Activated naive CD8-positive, alpha-beta T cell treated with anti-CD3 and anti-CD28 coated beads for 36 hours (primary cell): ENCODE results near the gene STBD1. TPM values are rescaled to one million over a fixed set of nuclear protein-coding genes. Genes with fewer than 3 reads are reported as not detected.
"Not testable (repeated sequence)": the region's sequence is repeated elsewhere in the genome, so short reads cannot be mapped to it uniquely, and the experiment has no call there.

Source experiments
- DNase-seq: peaks from one replicate; pipeline ENCODE4 v3.0.0; 2021
- H3K27ac Mint-ChIP-seq: one replicate; pipeline ENCODE4 v1.8.0; 2022; ENCODE audit warnings: mild to moderate bottlenecking, moderate library complexity, mixed read lengths
- H3K27me3 Mint-ChIP-seq: one replicate; pipeline ENCODE4 v1.8.0; 2022; ENCODE audit warnings: mild to moderate bottlenecking, mixed read lengths
- H3K36me3 Mint-ChIP-seq: one replicate; pipeline ENCODE4 v1.8.0; 2021; ENCODE audit warnings: mild to moderate bottlenecking, mixed read lengths
- H3K4me1 Mint-ChIP-seq: one replicate; pipeline ENCODE4 v1.8.0; 2021; ENCODE audit warnings: mixed read lengths
- H3K4me3 Mint-ChIP-seq: one replicate; pipeline ENCODE4 v1.8.0; 2022; ENCODE audit warnings: mild to moderate bottlenecking, moderate library complexity, mixed read lengths
- H3K9me3 Mint-ChIP-seq: one replicate; pipeline ENCODE4 v1.8.0; 2022; ENCODE audit warnings: mixed read lengths
- total RNA-seq, 2 experiments: library from RNA; stranded (reverse); gene quantifications; one replicate each; pipeline ENCODE4 v1.2.3, GENCODE V29; 2021

STBD1 gene
- total RNA-seq, 2 experiments from 2014 or later: 0.20 TPM; not detected in 1

DNA sequence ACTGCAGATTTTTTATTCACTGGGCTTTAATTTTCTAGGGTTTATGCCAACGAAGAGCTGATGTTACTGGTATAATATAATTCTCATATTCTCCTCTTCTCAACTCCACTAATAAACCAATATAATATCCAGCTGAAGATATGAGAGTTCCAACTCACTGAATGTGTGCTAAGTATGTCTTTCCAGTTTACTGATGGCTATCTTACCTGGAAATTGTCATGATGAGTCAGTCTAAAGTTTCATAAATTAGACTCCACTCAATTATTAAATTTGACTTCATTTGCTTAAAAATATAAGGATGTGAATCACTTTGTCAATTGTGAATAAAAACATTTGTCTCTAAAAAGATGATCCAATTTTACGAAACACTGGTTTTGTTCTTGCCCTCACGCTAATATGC, 28.4 kb downstream of the STBD1 start:
- Mint-ChIP-seq H3K4me1 (no peaks in the 10 kb centered on the region), H3K4me3 (no peak overlapping the region), H3K27me3 (no peaks in the 10 kb centered on the region), H3K36me3 (no peaks in the 10 kb centered on the region), H3K9me3 (no peaks in the 10 kb centered on the region), H3K27ac (no peak overlapping the region)
- no peak for DNase-seq

DNA sequence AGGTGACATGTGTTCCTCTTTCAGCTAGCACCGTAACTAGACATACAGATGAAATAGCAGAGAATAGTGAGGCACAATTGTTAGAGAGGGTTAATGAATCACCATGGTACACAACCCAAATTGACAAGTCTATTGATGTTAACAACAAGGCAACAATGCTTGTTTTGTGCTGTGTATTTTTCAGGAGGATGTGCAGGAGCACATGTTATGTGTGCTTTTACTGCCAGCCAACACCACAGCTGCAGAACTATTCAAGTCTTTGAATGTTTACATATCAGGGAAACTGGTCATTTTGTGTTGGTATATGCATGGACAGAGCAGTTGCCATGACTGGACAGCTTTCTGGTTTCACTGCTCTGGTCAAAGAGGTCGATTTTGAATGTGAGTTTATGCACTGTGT, 32.8 kb downstream of the STBD1 start:
- Mint-ChIP-seq H3K4me1 (no peaks in the 10 kb centered on the region), H3K27ac (no peak overlapping the region), H3K36me3 (no peaks in the 10 kb centered on the region), H3K4me3 (no peak overlapping the region), H3K9me3 (no peaks in the 10 kb centered on the region), H3K27me3 (no peaks in the 10 kb centered on the region)
- no peak for DNase-seq

DNA sequence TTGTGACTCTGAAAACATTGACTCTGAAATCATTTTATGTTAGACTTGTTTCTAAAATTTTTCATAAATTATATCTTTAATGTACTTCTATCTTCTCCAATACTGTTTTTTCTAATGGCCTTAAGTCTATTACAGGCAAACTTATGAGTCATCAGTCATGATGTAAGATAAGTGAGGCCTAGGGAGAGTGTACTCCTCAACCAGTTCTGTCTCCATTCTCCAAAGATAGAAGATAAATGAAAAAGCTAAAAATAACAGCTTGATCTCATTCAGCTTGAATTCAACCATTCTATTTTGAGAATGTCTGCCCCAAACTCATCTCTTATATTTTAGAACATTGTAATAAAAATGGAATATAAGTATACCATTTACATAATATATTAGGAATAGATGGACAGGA, 34.5 kb downstream of the STBD1 start:
- H3K27ac Mint-ChIP-seq: no peak overlapping the region
- H3K4me3 Mint-ChIP-seq: no peak overlapping the region
- no peaks in the 10 kb centered on the region for H3K9me3 Mint-ChIP-seq
- H3K4me1 Mint-ChIP-seq: no peaks in the 10 kb centered on the region
- no peaks in the 10 kb centered on the region for H3K36me3 Mint-ChIP-seq
- no peaks in the 10 kb centered on the region for H3K27me3 Mint-ChIP-seq
- DNase-seq: no peak

DNA sequence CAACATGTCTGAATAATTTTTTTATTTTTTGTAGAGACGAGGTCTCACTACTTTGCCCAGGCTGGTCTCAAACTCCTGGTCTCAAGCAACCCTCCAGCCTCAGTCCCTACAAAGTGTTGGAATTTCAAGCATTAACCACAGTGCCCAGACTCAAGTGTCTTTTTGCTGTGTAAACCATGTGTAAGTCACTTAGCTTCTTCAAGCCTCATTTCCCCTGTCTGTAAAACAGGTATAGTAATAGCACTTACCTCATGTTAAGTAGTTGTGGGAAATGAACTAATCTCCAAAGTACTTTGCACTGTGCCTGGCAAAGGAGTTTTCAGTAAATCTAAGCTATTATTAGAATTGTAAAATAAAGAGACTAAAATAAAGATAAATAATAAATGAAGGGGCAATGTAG, 35.7 kb downstream of the STBD1 start:
- Mint-ChIP-seq H3K27me3 (no peaks in the 10 kb centered on the region), H3K27ac (no peak overlapping the region), H3K4me1 (no peaks in the 10 kb centered on the region), H3K9me3 (peaks cover 1% of the 10 kb centered on the region), H3K4me3 (no peak overlapping the region), H3K36me3 (no peaks in the 10 kb centered on the region)
- no peak for DNase-seq

DNA sequence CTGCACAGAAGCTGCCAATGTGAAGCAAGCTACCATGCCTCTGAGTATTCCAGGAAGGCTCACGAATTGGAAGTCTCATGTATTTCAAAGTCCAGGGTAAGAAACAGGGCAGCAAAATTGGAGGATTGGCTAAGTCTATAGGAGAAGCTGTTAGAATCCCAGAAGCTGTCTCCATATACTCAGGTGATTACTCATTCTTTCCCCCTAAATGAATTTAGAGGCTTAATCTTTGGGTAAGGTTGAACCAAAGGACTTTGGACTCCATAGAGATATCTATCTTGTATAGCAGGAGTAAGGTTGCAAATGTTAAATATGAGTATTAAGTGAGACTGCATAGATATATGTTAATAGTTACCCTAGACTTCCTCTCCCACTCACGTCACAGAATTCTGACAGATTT, 36.3 kb downstream of the STBD1 start:
- no peak overlapping the region for H3K4me3 Mint-ChIP-seq
- H3K27me3 Mint-ChIP-seq: no peaks in the 10 kb centered on the region
- no peak for DNase-seq
- peaks cover 1% of the 10 kb centered on the region for H3K9me3 Mint-ChIP-seq
- H3K27ac Mint-ChIP-seq: no peak overlapping the region
- H3K4me1 Mint-ChIP-seq: no peaks in the 10 kb centered on the region
- H3K36me3 Mint-ChIP-seq: no peaks in the 10 kb centered on the region

DNA sequence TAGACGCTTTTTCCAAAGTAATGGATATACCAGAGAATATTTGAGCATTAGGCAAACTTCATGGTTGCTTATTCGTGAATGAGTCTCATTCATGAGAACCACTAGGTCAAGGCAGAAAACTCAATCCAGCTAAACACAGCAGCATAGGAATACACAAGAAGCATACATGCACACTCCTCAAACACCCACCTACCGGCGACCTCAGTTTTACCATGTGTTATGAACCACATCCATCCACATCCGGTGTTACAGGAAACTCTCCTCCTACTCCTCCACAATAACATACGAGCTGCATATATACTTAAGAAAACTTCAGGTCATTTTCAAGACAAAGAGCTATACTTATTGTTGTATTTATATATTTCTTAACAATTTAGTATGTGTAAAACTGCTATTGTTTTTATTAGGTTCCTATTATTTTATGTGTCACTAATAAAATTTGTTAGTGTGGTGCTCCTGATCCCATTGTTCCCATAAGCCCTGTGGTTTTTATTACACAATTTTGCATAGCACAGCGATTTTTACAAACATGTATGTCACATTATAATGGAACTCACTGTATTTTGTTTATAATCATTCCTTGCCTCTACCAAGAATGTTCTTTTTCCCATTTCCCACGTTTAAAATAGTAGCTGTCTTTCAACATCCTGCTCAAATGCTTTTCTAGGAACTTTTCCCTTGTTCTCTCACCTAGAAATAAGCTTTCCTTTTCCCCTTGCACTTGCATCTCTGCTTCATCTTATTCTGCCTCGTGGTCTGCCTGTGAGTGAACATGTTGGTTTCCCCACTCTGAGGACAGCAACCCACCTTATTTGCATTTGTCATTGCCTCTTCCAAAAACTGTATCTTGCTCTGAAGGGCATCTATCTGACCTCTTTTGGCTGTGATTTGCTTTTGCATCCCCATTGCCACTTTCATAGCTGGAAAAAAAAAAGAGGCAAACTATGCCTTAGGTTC, 48.3 kb downstream of the STBD1 start:
- Mint-ChIP-seq H3K27me3 (no peaks in the 10 kb centered on the region), H3K27ac (no peak overlapping the region), H3K9me3 (peaks cover 17% of the 10 kb centered on the region), H3K4me1 (peaks cover 9% of the 10 kb centered on the region), H3K36me3 (peaks cover 2% of the 10 kb centered on the region), H3K4me3 (no peak overlapping the region)
- DNase-seq: peak; percentile 9

DNA sequence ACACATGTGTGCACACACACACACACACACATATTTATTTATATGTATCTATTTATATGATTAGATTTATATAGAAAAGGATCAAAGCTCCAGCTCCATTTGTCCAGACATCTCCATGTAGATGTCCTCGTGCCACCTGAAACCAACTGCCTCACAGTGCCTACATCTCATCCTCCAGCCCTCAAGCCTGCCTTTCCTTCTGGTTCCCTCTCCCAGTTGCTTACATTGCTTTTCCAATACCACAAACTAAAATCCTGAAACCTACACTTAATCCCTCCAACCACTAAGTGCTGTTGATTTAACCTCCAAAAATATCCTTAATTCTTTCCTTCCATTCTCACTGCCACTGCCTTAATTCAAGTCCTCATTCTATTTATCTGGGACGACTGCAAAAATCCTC, 51.4 kb downstream of the STBD1 start:
- no peaks in the 10 kb centered on the region for H3K27me3 Mint-ChIP-seq
- peaks cover 21% of the 10 kb centered on the region for H3K9me3 Mint-ChIP-seq
- no peak overlapping the region for H3K27ac Mint-ChIP-seq

DNA sequence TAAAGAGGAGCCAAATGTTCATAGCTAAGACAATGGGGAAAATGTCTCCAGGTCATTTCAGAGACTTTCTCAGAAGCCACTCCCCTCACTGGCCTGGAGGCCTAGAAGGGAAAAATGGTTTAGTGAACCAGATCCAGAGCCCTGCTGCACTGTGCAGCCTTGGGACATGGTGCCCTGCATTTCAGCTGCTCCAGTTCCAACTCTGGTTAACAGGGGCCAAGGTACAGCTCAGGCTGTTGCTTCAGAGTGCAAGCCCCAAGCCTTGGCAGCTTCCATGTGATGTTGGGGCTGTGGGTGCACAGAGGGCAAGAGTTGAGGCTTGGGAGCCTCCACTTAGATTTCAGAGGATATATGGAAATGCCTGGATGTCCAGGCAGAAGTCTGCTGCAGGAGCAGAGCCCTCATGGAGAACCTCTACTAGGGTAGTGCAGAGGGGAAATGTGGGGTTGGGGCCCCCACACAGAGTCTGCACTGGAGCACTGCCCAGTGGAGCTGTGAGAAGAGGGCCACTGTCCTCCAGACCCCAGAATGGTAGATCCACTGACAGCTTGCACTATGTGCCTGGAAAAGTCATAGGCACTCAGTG, 53.4 kb downstream of the STBD1 start:
- peaks cover 21% of the 10 kb centered on the region for H3K9me3 Mint-ChIP-seq
- not testable (repeated sequence) for H3K36me3 Mint-ChIP-seq, DNase-seq, H3K27ac Mint-ChIP-seq, H3K4me3 Mint-ChIP-seq, H3K4me1 Mint-ChIP-seq, H3K27me3 Mint-ChIP-seq

More for the DNA sequence above, 51.4 kb downstream of the STBD1 start:
- Mint-ChIP-seq H3K4me1 (peaks cover 9% of the 10 kb centered on the region), H3K36me3 (peaks cover 2% of the 10 kb centered on the region), H3K4me3 (no peak overlapping the region)
- no peak for DNase-seq

Other genes with a start within 250 kb of the STBD1 start
- under 1 TPM in 1 of 2 experiments, not detected in 1; 0.60 TPM for gene ART3, start 232.0 kb upstream of the STBD1 start, total RNA-seq
- 10 to 100 TPM; 72.1 to 76.2 TPM for gene NUP54, start 158.3 kb upstream of the STBD1 start, total RNA-seq
- 1 to 10 TPM; 2.9 to 4.3 TPM for gene SCARB2, start 92.9 kb upstream of the STBD1 start, total RNA-seq
- not detected for gene FAM47E, start 55.0 kb upstream of the STBD1 start, total RNA-seq
- not detected for gene CCDC158, start 114.4 kb downstream of the STBD1 start, total RNA-seq
- gene SHROOM3, start 128.5 kb downstream of the STBD1 start, total RNA-seq: under 1 TPM; 0.06 to 0.10 TPM